Measurements from ENCODE around the gene EPN3.

GRCh38 chr17:50483266-50483665 is 49.3 kb upstream of the EPN3 start:
- TF ChIP-seq ELF4 (IDR thresholded peaks at IDR 0.05): no peak
- TF ChIP-seq SP1 (IDR thresholded peaks at IDR 0.05): no peak
- no peak for TF ChIP-seq FOXM1 (IDR thresholded peaks at IDR 0.05; ENCODE audit: borderline replicate concordance)
- no peak for TF ChIP-seq PKNOX1 (IDR thresholded peaks at IDR 0.05)
- TF ChIP-seq BHLHE40 (IDR thresholded peaks at IDR 0.05; ENCODE audit: borderline replicate concordance): no peak
- no peak for TF ChIP-seq TARDBP (IDR thresholded peaks at IDR 0.05)
- TF ChIP-seq FOXK2 (IDR thresholded peaks at IDR 0.05): no peak
- no peak for TF ChIP-seq L3MBTL2 (conservative IDR thresholded peaks at IDR 0.05)
- TF ChIP-seq SUZ12 (IDR thresholded peaks at IDR 0.05): no peak
- no peak for TF ChIP-seq ZNF384 (IDR thresholded peaks at IDR 0.05)
- no peak for TF ChIP-seq LEF1 (IDR thresholded peaks at IDR 0.05; ENCODE audit: borderline replicate concordance)

All from HEK293T (cell line).